ENCODE results near the gene DAGLA. TPM values are rescaled to one million over a fixed set of nuclear protein-coding genes. Genes with fewer than 3 reads are reported as not detected.

DAGLA gene
- total and polyA plus RNA-seq, 2 of the 13 experiments (the other 11 are each of a cell fraction or from before 2014, with no cell fraction given), result 2.6 to 3.9 TPM

DNA sequence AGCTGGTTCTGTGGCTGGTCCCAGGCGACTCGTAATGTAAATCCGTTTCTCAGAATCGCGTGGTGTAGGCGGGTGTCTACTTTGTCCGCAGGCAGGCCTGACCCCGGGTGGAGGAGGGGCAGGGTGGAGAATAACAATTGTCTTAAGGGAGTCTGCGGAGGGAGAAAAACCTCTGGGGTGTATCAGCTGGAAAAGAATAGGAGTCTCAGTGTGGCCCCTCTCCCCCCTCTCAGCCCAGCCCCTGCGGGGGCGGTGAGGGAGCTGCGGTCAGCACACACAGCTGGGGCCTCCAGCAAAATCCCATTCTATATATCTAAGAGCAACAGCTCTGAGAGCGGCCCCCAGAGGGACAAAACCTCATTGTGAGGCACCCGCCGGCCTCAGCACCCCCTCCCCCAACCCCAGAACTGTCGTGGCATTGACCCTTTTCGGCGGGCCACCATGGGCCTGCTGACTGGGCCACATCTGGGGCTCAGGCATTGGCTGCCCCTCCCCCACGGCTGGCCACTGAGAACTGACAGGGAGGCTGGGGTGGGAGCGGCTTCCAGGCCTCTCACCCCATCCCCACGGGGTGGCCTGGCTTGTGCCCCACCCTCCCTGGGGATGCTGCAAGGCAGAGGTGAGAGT is 69.5 kb downstream of the DAGLA start:
- intact Hi-C loops (cut with micrococcal nuclease; ENCODE audit: unreplicated experiment), result loop anchor here (2.0 kb wide), 1 partner anchor 19 kb away; no protein-coding TSS in a partner anchor
- no peaks in the 10 kb centered on the region for H3K27me3 ChIP-seq (ENCODE audit: control insufficient read depth in 1 of 2, insufficient read depth in 2 of 2, low read length in 2 of 2)
- H3K9me3 ChIP-seq (ENCODE audit: low read length), result no peaks in the 10 kb centered on the region
- WGBS (ENCODE audit: low lambda C conversion rate), result 1% methylated on average over 15 of the region's 21 CpGs
- ATAC-seq (peak; percentile 4), FAIRE-seq (no peak), DNase-seq (ENCODE audit: low spot score) (peak; percentile 72)
- BruUV-seq (replicated peaks), result no TSS peak
- peak overlapping the region; percentile 33 to 68 (median 44) for H3K4me3 ChIP-seq (replicated peaks in 1 of 3; ENCODE audit: insufficient read depth in 1 of 3, low read depth in 2 of 3, low read length in 3 of 3)
- H2AFZ ChIP-seq (ENCODE audit: low read length), result peak overlapping the region; percentile 23
- POLR2A ChIA-PET, result interaction anchor here (0.6 to 6.2 kb wide), 10 partner anchors 16 to 84 kb away, joined by 3 to 43 read pairs (median 8); partner anchors contain the start of genes FEN1 and TMEM258
- H3K79me2 ChIP-seq (ENCODE audit: insufficient read depth, low read length), result peaks cover 22% of the 10 kb centered on the region
- no peaks in the 10 kb centered on the region for H3K36me3 ChIP-seq (replicated peaks in 1 of 2; ENCODE audit: control insufficient read depth in 1 of 2, insufficient read depth in 2 of 2, low read length in 2 of 2)
- H3K9ac ChIP-seq (ENCODE audit: insufficient read depth, low read depth, low read length), result peak overlapping the region; percentile 44
- H3K4me2 ChIP-seq (ENCODE audit: low read depth, low read length), result peak overlapping the region; percentile 94
- CTCF ChIA-PET (ENCODE audit: low intra/inter-chr PET ratio, low total read pairs), result interaction anchor here (1.8 to 5.4 kb wide), 5 partner anchors 20 to 38 kb away, joined by 5 to 51 read pairs (median 24); no protein-coding TSS in a partner anchor
- in situ Hi-C loops (cut with HindIII; ENCODE audit: extremely low pct_ligation_motif_present, low pct_unique_long_range_greater_than_20kb), result loop anchor here (5.0 kb wide), 1 partner anchor 33 kb away; no protein-coding TSS in a partner anchor
- H3K27ac ChIP-seq (ENCODE audit: extremely low read length, insufficient read depth, low read length), result no peak overlapping the region
- peaks cover 70% of the 10 kb centered on the region for H3K4me1 ChIP-seq (ENCODE audit: insufficient read depth, low read length)
- H4K20me1 ChIP-seq (ENCODE audit: insufficient read depth, low read length), result no peaks in the 10 kb centered on the region
- TF ChIP-seq ZNF143 (CRISPR knock-in tag; IDR thresholded peaks at IDR 0.05) (no peak), NRL (CRISPR knock-in tag; IDR thresholded peaks at IDR 0.05; ENCODE audit: borderline replicate concordance) (0 out of 2 replicates have a peak, but pooled peaks have one; percentile 37), RAD21 (CRISPR knock-in tag; IDR thresholded peaks at IDR 0.05) (no peak), ZNF766 (CRISPR knock-in tag; IDR thresholded peaks at IDR 0.05; ENCODE audit: borderline replicate concordance) (no peak), GABPB1 (CRISPR knock-in tag; IDR thresholded peaks at IDR 0.05) (peak; percentile 37; the same call in 1 of the 2 replicates), HNRNPL (IDR thresholded peaks at IDR 0.05; ENCODE audit: low read depth, low read length) (peak; percentile 72), RXRA (CRISPR knock-in tag; IDR thresholded peaks at IDR 0.05) (peak; percentile 87), HOXA3 (CRISPR knock-in tag; IDR thresholded peaks at IDR 0.05) (peak; percentile 27; the same call in 1 of the 2 replicates), MBD4 (IDR thresholded peaks at IDR 0.05; ENCODE audit: borderline replicate concordance, low read length) (no peak), GABPA (IDR thresholded peaks at IDR 0.05; ENCODE audit: low read depth, low read length) (no peak), GABPA (CRISPR knock-in tag; IDR thresholded peaks at IDR 0.05; ENCODE audit: low read depth) (no peak), MED1 (CRISPR knock-in tag; IDR thresholded peaks at IDR 0.05) (0 out of 2 replicates have a peak, but pooled peaks have one; percentile 24), ZNF724P (CRISPR knock-in tag; IDR thresholded peaks at IDR 0.05; ENCODE audit: borderline replicate concordance) (0 out of 2 replicates have a peak, but pooled peaks have one; percentile 21), ZNF792 (CRISPR knock-in tag; IDR thresholded peaks at IDR 0.05) (0 out of 2 replicates have a peak, but pooled peaks have one; percentile 19), AKAP8 (CRISPR knock-in tag; IDR thresholded peaks at IDR 0.05) (no peak), POLR2A (IDR thresholded peaks at IDR 0.05; ENCODE audit: insufficient read depth in 1 of 2, low read depth in 2 of 2, low read length in 2 of 2) (0 out of 4 replicates have a peak, but pooled peaks of 1 of the 2 experiments have one; percentile 27), BORCS8-MEF2B (CRISPR knock-in tag; IDR thresholded peaks at IDR 0.05) (0 out of 2 replicates have a peak, but pooled peaks have one; percentile 20)
- TF ChIP-seq, protein P1, sequence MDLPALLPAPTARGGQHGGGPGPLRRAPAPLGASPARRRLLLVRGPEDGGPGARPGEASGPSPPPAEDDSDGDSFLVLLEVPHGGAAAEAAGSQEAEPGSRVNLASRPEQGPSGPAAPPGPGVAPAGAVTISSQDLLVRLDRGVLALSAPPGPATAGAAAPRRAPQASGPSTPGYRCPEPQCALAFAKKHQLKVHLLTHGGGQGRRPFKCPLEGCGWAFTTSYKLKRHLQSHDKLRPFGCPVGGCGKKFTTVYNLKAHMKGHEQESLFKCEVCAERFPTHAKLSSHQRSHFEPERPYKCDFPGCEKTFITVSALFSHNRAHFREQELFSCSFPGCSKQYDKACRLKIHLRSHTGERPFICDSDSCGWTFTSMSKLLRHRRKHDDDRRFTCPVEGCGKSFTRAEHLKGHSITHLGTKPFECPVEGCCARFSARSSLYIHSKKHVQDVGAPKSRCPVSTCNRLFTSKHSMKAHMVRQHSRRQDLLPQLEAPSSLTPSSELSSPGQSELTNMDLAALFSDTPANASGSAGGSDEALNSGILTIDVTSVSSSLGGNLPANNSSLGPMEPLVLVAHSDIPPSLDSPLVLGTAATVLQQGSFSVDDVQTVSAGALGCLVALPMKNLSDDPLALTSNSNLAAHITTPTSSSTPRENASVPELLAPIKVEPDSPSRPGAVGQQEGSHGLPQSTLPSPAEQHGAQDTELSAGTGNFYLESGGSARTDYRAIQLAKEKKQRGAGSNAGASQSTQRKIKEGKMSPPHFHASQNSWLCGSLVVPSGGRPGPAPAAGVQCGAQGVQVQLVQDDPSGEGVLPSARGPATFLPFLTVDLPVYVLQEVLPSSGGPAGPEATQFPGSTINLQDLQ (CRISPR knock-in tag; IDR thresholded peaks at IDR 0.05), result peak; percentile 30
- TF ChIP-seq, protein P2, sequence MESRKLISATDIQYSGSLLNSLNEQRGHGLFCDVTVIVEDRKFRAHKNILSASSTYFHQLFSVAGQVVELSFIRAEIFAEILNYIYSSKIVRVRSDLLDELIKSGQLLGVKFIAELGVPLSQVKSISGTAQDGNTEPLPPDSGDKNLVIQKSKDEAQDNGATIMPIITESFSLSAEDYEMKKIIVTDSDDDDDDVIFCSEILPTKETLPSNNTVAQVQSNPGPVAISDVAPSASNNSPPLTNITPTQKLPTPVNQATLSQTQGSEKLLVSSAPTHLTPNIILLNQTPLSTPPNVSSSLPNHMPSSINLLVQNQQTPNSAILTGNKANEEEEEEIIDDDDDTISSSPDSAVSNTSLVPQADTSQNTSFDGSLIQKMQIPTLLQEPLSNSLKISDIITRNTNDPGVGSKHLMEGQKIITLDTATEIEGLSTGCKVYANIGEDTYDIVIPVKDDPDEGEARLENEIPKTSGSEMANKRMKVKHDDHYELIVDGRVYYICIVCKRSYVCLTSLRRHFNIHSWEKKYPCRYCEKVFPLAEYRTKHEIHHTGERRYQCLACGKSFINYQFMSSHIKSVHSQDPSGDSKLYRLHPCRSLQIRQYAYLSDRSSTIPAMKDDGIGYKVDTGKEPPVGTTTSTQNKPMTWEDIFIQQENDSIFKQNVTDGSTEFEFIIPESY (CRISPR knock-in tag; IDR thresholded peaks at IDR 0.05), result no peak
- TF ChIP-seq, protein P3, sequence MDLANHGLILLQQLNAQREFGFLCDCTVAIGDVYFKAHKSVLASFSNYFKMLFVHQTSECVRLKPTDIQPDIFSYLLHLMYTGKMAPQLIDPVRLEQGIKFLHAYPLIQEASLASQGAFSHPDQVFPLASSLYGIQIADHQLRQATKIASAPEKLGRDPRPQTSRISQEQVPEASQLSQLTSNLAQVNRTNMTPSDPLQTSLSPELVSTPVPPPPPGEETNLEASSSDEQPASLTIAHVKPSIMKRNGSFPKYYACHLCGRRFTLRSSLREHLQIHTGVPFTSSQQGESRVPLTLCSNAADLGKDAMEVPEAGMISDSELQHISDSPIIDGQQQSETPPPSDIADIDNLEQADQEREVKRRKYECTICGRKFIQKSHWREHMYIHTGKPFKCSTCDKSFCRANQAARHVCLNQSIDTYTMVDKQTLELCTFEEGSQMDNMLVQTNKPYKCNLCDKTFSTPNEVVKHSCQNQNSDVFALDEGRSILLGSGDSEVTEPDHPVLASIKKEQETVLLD (CRISPR knock-in tag; IDR thresholded peaks at IDR 0.05; ENCODE audit: low read depth), result no peak
